GM21528 (cell line): ENCODE measurements around the gene TMEM119.
"Not testable (repeated sequence)": the region's sequence is repeated elsewhere in the genome, so short reads cannot be mapped to it uniquely, and the experiment has no call there.

Experiments used
- ATAC-seq: cut with Tn5 transposase; IDR thresholded peaks from one replicate; pipeline ENCODE4 v1.9.1; 2021; ENCODE audit warnings: mild to moderate bottlenecking, moderate library complexity; ENCODE audit not compliant: unreplicated experiment, low FRiP score

TMEM119 gene

DNA sequence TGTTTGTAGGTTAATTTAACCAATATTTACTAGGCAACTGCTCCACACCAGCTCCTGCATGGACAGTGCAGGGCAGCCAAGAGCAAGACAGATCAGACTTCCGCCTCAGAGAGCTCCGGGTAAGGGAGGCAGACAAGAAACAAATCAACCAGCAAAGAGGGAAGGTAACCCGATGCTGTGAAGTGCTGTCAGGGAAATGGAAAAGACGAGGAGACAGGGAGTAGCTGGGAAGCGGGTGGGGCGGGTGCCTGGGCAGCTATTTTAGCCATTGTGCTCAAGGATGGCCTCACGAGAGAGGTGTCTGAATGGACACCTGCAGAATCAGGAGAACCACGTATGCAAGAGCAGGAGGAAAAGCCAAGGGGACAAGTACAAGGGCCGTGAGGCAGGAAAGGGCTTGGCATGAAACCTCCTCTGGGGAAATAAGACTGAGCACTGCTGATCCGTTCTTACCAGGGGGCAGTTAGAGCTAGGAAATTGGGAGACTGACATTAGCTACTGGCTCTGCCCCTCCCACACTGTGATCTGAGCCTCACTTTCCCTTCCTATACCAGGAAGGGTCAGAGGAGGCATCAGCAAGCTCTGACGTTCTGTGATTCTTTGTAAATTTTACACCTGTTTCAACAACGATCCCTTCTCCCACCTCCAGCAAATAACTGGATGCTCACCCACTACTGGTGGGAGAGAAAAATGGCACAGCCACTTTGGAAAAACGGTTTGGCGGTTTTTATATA lies 6.5 kb upstream of the TMEM119 start:
- no peak for ATAC-seq

GRCh38 chr12:108603743-108604142 lies 5.9 kb upstream of the TMEM119 start:
- ATAC-seq = no peak

GRCh38 chr12:108602976-108603704 lies 5.3 kb upstream of the TMEM119 start:
- no peak for ATAC-seq

- ATAC-seq = no peak
Measured at GRCh38 chr12:108602209-108602705, 4.4 kb upstream of the TMEM119 start.

- ATAC-seq = no peak
Measured at GRCh38 chr12:108600702-108601007, 2.8 kb upstream of the TMEM119 start.

DNA sequence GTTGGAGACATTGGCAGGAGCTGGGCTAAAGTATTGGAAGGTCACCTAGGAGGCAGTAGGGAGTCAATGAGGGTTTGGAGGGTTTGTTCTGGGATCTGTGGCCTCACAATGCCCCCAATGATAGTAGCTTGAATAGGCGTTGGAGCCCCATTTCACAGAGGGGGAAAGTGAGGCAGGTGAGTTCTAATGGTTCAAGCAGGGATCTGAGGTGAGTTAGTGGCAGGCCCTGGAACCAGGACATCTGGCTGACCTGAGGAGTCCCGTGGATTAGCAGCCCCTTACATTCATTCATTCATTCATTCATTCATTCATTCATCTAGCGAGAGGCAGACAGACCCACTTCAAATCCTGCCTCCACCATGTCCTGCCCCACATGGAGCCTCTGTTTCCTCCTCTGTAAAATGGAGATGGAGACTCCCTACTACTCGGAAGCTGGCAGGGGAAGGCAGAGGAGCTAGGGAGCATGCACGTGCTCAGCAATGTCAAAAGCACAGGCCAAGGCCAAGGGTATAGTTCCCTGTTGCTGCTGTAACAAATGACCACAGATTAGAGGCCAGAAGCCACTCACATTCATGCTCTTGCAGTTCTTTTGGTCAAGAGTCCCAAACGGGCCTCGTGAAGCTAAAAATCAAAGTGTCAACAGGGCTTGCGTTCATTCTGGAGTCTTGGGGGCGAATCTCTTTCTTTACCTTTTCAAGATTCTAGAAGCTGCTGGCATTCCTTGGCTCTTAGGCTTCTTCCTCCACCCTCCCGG lies 2.2 kb upstream of the TMEM119 start:
- ATAC-seq = no peak

DNA sequence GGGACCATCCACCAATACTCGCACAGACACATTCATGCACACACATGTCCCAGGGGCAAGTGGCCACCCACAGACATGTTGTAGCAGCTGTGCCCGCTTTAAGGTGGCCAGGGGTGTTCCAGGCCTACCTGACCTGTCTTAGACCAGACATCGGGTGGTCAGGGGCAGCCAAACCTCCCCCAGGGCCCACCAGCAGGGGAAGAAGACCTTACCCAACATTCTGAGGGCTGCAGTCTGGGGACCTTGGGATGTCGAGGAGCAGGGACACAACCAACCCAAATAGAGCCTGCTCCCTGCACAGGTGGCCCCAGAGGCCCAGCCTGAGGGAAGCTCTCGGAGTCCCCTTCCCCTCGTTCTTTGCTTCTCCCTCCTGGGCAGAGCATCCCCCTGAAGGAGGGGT lies 1.7 kb upstream of the TMEM119 start:
- no peak for ATAC-seq

DNA sequence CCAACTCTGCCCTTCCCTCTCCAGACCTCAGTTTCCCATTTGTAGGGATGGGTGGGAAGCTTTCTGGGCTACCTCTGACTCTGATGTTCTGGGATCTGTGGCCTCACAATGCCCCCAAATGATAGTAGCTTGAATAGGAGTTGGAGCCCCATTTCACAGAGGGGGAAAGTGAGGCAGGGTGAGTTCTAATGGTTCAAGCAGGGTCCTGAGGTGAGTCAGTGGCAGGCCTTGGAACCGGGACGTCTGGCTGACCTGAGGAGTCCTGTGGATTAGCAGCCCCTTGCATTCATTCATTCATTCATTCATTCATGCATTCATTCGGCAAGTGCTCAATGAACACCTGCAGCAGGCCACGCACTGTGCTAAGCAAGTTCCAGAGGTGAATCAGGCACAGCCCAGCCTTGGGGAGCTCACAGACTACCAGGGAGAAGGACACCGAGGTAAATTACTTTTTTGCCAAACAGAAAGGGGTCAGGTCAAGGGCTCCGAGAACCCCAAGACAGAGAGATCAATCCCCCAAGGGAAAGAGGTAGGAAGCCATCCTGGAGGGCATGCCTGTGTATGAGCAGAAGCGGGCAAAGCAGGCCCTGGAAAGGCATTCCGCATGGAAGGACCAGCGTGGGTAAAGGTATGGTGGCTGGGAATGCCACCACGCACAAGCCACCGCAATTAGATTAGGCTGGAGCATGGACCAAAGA lies 818 bp upstream of the TMEM119 start:
- ATAC-seq = no peak

GRCh38 chr12:108596854-108597558 lies 878 bp downstream of the TMEM119 start:
- ATAC-seq = no peak

DNA sequence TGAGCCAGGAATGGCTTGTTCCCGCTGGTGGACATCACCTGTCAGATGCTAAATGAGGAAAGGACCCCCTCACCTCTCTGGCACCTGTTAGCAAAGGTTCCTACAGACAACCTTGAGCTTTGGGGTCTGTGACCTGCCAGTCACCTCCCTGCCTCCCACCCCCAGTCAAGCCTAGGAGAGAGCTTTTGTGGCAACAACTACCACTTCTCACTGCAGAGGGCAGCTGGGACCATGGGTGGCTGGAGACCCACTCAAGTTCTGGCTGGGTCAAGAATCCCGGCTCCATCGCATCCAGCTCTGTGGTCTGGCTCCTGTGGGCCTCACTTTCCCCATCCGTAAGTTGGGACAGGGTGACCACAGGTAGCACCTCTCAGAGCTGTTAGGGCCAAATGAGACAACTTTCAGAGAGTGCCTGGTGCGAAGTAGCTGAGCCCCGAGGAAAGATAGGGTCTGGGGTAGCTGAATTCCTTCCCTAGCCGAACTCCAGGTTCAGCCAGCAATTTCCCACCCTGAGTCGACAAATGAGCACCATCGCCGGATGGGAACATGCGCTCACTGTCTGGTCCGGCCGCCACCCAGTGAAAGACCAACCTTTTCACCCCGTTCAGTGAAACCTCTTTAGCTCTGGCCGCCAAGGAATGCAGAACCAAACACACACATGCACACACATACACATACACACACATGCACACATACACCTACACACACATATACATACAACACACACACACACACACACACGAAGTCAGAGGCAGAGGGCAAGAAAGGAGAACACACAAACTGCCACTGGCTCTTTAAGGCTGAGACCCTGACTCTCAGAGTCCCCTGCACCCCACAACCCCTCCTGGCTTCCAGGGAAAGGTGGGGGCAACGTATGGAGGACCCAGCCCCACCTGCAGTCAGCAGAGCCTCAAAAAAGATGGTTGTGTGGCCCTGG lies 1.9 kb downstream of the TMEM119 start:
- no peak for ATAC-seq

GRCh38 chr12:108594960-108595710 lies 2.7 kb downstream of the TMEM119 start:
- no peak for ATAC-seq

- no peak for ATAC-seq
Measured at GRCh38 chr12:108594323-108594903, 3.5 kb downstream of the TMEM119 start.

DNA sequence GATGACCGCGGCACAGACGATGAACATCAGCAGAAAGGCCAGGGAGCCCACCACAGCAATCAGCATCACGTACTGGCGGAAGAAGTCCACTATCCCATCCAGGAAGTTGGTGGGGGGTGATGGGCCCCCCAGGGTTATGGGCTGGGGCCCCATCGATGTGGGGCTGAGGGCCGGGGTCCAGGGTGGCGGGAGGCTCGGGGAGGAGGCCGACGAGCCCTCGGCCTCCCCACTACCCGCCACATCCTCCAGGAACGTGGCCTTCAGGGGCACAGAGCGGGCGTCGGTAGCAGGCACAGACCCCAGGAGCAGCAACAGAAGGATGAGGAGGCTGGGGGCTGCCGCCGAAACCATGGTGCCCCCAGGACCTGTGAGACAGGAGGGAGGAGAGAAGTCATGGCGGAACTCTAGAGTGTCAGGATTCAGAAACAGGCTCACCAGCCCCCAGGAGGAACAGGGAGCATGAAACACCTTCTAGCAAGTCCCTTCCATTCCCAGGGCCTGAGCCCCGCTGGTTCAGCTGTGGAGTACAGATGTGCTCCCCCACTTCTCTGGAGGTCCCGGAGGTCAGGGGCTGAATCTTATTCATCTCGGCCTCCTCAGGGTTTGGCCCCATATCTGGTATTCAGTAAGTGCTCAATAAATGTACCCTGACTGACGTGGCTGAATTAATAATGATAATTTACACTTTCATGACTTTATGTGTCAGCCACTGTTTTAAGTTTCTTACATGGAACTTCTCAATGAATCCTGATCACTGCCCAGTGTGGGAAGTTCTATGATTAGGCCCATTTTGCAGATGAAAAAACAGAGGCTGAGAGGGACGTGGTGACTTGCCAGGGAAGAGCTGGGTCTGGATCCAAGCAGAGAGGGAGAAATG lies 5.6 kb downstream of the TMEM119 start:
- no peak for ATAC-seq

- no peak for ATAC-seq
Measured at GRCh38 chr12:108591267-108591980, 6.5 kb downstream of the TMEM119 start.

DNA sequence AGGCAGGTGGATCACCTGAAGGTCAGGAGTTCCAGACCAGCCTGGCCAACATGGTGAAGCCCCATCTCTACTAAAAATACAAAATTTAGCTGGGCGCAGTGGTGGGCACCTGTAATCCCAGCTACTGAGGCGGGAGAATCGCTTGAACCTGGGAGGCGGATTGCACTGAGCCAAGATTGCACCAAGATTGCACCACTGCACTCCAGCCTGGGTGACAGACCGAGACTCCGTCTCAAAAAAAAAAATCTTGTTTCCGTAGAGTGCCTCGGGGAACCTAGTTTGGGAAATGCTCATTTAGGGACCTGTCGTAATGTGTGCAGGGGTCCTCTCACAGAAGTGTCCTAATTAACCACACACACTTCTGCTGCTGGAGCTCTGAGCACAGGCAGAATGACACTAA lies 7.4 kb downstream of the TMEM119 start:
- not testable (repeated sequence) for ATAC-seq

DNA sequence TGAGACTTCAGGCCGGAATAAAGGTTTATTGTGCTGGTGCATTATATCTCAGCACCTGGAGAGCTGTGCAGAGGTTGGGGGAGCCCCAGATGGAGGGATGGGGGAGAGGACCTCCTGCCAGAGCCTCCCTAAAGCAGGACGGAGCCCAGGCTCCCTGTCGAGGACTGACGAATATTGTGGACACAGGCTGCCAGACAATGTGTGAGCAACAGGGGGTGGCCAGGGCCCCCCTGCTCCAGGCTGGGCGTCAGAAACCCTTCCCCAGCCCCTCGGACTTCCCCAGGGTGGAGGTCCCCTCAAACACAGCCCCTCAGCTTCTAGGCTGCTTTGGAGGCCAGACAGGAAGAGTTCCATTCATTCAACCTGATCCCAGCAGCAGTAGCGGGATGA lies 8.0 kb downstream of the TMEM119 start:
- ATAC-seq = no peak
